GM12878 (cell line): Measurements from ENCODE around the gene KCNQ1OT1. TPM values are rescaled to one million over a fixed set of nuclear protein-coding genes. Genes with fewer than 3 reads are reported as not detected.

Source experiments
- ATAC-seq: fragments of 200-7000 bp; cut with Tn5 transposase; 3 replicates; pipeline ENCODE4 v1.9.1; 2020; ENCODE audit warnings: mild to moderate bottlenecking, moderate library complexity
- BruUV-seq: library from RNA; stranded (reverse); fragments of 400-500 nt; replicated peaks from 2 replicates; lab custom pipeline; 2021; lab: Mats Ljungman, UMichigan
- CTCF ChIA-PET: fragments of 300-600 bp; sonication (Branson Sonifier 250); formaldehyde crosslinking; extraction: SDS; loops from one replicate; lab custom pipeline; 2021; ENCODE audit warnings: inconsistent platforms; lab: Yijun Ruan, JAX
- POLR2A ChIA-PET: fragments of 350-600 bp; formaldehyde crosslinking; extraction: SDS; loops from one replicate; lab custom pipeline; 2021; ENCODE audit warnings: inconsistent platforms; lab: Charles Lee
- RAD21 ChIA-PET: fragments of 300-600 bp; sonication (Branson Sonifier 250); formaldehyde crosslinking; loops from one replicate; lab custom pipeline; 2023; ENCODE audit warnings: antibody characterized with exemption; ENCODE audit not compliant: unreplicated experiment; lab: Charles Lee
- SMC1A ChIA-PET: fragments of 300-600 bp; sonication (Branson Sonifier 250); formaldehyde crosslinking; loops from one replicate; lab custom pipeline; 2023; ENCODE audit not compliant: unreplicated experiment, uncharacterized antibody; lab: Charles Lee
- DNase-seq: peaks from one replicate; pipeline ENCODE4 v3.0.0-alpha.2; 2011; ENCODE audit warnings: low read depth, low spot score
- FAIRE-seq: peaks from 3 replicates; lab custom pipeline; 2011; peaks lifted over from hg19 to GRCh38; lab: Jason Lieb, UNC
- H2AFZ ChIP-seq: 2 replicates; pipeline ENCODE4 v1.6.0; 2011; ENCODE audit warnings: low read depth, low read length, control low read depth; ENCODE audit not compliant: control insufficient read depth
- H3K27ac ChIP-seq: 2 replicates; pipeline ENCODE4 v1.5.1; 2011; ENCODE audit warnings: control low read depth; ENCODE audit not compliant: control insufficient read depth, insufficient read depth
- H3K27me3 ChIP-seq, 2 experiments: replicated peaks in 1 of 2; 2 replicates each; pipeline versions ENCODE4 v1.6.0 to v1.6.1; 2011; ENCODE audit warnings: low read length in 1 of 2; ENCODE audit not compliant: control insufficient read depth in 2 of 2, insufficient read depth in 2 of 2
- H3K36me3 ChIP-seq, 2 experiments: 2 replicates each; pipeline ENCODE4 v1.5.1; 2011; ENCODE audit warnings: low read length in 1 of 2; ENCODE audit not compliant: control insufficient read depth in 2 of 2, insufficient read depth in 2 of 2
- H3K4me1 ChIP-seq: 2 replicates; pipeline ENCODE4 v1.6.1; 2011; ENCODE audit warnings: mild to moderate bottlenecking, low read length, moderate library complexity, mixed read lengths; ENCODE audit not compliant: control insufficient read depth, insufficient read depth
- H3K4me2 ChIP-seq: 2 replicates; pipeline ENCODE4 v1.6.0; 2011; ENCODE audit warnings: control low read depth; ENCODE audit not compliant: control insufficient read depth, insufficient read depth
- H3K4me3 ChIP-seq: fragments of 200-600 bp; sonication (generic); 2 replicates; pipeline ENCODE4 v1.5.1; 2016
- H3K79me2 ChIP-seq: 2 replicates; pipeline ENCODE4 v1.6.0; 2011; ENCODE audit warnings: low read length; ENCODE audit not compliant: control insufficient read depth, insufficient read depth
- H3K9ac ChIP-seq: 2 replicates; pipeline ENCODE4 v1.8.0; 2011; ENCODE audit warnings: low read length, control low read depth, mixed read lengths; ENCODE audit not compliant: control insufficient read depth, insufficient read depth
- H3K9me3 ChIP-seq: replicated peaks from 3 replicates; pipeline ENCODE4 v1.5.1; 2011; ENCODE audit warnings: mild to moderate bottlenecking, low read length; ENCODE audit not compliant: control insufficient read depth, insufficient read depth
- H4K20me1 ChIP-seq: 2 replicates; pipeline ENCODE4 v1.6.0; 2011; ENCODE audit not compliant: control insufficient read depth, insufficient read depth
- CHD4 ChIP-seq: fragments of 200-600 bp; sonication (generic); IDR thresholded peaks from 2 replicates; pipeline ENCODE4 v1.6.1; 2016; ENCODE audit warnings: mild to moderate bottlenecking
- EED ChIP-seq: sonication (generic); IDR thresholded peaks from 2 replicates; pipeline ENCODE4 v1.6.1; 2016; ENCODE audit warnings: antibody characterized with exemption, low read depth
- NBN ChIP-seq: fragments of 450-650 bp; IDR thresholded peaks from 2 replicates; pipeline ENCODE4 v1.6.1; 2016
- POLR2AphosphoS5 ChIP-seq: IDR thresholded peaks from 2 replicates; pipeline ENCODE4 v1.6.1; 2011; ENCODE audit warnings: mild to moderate bottlenecking, low read length, inconsistent platforms
- SPI1 ChIP-seq: IDR thresholded peaks from 2 replicates; pipeline ENCODE4 v1.6.1; 2011; ENCODE audit warnings: low read depth, mild to moderate bottlenecking, low read length, moderate library complexity, borderline replicate concordance; ENCODE audit not compliant: insufficient read depth
- TCF3 ChIP-seq: IDR thresholded peaks from 2 replicates; pipeline ENCODE4 v1.6.1; 2012; ENCODE audit warnings: low read depth, mild to moderate bottlenecking, low read length, borderline replicate concordance; ENCODE audit not compliant: insufficient read depth
- WGBS: methylation state at CpG from one replicate; pipeline ENCODE4 v1.1.6; 2016; ENCODE audit warnings: low lambda C conversion rate; ENCODE audit not compliant: insufficient replicate concordance, insufficient coverage; ENCODE audit errors: missing lambda C conversion rate; 5-methylcytosine and 5-hydroxymethylcytosine counted together
- in situ Hi-C: fragments of 300-500 bp; cut with MboI; formaldehyde crosslinking; loops from 9 replicates; pipeline ENCODE4 v1.14.3; 2018; ENCODE audit warnings: mixed read lengths
- intact Hi-C: fragments of 100-400 bp; cut with micrococcal nuclease; formaldehyde crosslinking; loops from one replicate; pipeline ENCODE4 v1.14.2; 2022; ENCODE audit not compliant: unreplicated experiment
- polyA plus RNA-seq, 11 experiments: library from polyadenylated mRNA; depleted of rRNA in 4 of 11; unstranded in 6 of 11; stranded (reverse) in 5 of 11; fragments of >200 nt; fragmentation: Nextera tagmentation in 4 of 11; fragmentation: Illumina TruSeq in 1 of 11; extraction: Ambion mirVana in 4 of 11; extraction: Trizol in 1 of 11; gene quantifications; 1 replicate in 1 of 11; 2 replicates in 10 of 11; pipeline versions ENCODE4 v1.2.1 to v1.2.3, GENCODE V29; 2011 to 2016; ENCODE audit warnings: inconsistent platforms in 2 of 11, missing spikeins in 2 of 11, low read depth in 1 of 11
- total RNA-seq, 4 experiments: library from RNA; depleted of rRNA in 3 of 4; stranded (reverse); fragments of >200 nt in 3 of 4; fragmentation: Illumina TruSeq in 1 of 4; extraction: Trizol in 1 of 4; gene quantifications; 2 replicates each; pipeline versions ENCODE4 v1.2.1 to v1.2.3, GENCODE V29; 2013 to 2021
- TF ChIP-seq, protein P1 (sequence below): fragments of 450-650 bp; IDR thresholded peaks from 2 replicates; pipeline ENCODE4 v1.6.1; 2017; ENCODE audit warnings: low read depth, mild to moderate bottlenecking, moderate library complexity
- TF ChIP-seq, protein P2 (sequence below): IDR thresholded peaks from 2 replicates; pipeline ENCODE4 v1.6.1; 2011; ENCODE audit warnings: borderline replicate concordance, low read depth, mild to moderate bottlenecking, moderate library complexity, mixed read lengths, low read length; ENCODE audit not compliant: insufficient read depth; ENCODE audit errors: extremely low read length
- TF ChIP-seq, protein P3 (sequence below): fragments of 450-650 bp; formaldehyde crosslinking; IDR thresholded peaks from 2 replicates; pipeline ENCODE4 v1.4.0; 2022; ENCODE audit warnings: mild to moderate bottlenecking, moderate library complexity

KCNQ1OT1 gene
- total and polyA plus RNA-seq, 10 of the 15 experiments (the other 5 are each of a cell fraction or from before 2014, with no cell fraction given), result 0.02 to 1.6 (median 0.41) TPM

DNA sequence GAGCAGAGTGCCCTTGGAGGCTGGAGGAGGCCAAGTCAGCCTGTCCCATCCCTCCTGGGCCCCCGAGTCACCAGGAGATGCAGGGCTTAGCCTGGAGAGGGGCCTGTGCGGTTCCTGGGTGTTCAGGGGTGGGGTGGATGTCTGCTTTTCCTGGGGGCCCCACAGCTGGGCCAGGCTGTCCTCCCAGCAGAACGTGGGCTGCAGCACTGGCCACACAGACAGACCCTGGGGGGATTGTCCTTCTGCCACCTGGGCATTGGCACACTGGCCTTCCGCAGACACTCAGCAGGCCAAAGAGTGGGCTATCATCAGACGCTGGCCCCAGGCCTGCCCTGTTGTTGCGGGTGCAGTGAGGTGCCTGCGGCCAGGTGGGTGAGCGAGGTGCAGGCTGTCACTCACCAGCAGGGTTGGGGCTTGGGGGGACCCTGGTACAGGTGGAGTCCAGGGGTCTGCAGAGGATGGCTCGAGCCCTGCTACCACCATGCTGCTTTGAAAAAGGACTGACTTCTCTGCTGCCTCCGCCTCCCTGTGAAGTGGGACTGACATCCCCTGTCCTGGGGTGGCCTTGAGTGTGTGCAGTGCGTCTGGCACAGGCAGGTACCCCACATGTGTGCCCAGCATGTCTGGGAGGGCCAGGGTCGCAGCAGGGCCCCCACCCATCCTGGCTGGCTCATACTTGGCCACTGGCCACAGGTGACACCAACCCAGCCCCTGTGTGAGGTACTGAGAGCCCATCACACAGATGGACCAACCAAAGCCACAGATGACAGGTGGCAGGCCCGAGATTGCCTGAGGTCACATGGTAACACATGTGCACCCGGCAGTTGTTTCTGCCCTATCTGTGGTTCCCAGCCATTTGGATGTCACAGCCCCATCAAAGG lies 39.0 kb upstream of the KCNQ1OT1 start:
- Histone ChIP-seq H3K4me2 (no peak overlapping the region), H2AFZ (no peak overlapping the region), H3K27me3 (no peaks in the 10 kb centered on the region), H3K9ac (no peak overlapping the region), H3K4me1 (no peaks in the 10 kb centered on the region), H3K4me3 (no peak overlapping the region), H3K36me3 (no peaks in the 10 kb centered on the region), H3K79me2 (no peaks in the 10 kb centered on the region), H3K27ac (no peak overlapping the region), H3K9me3 (no peaks in the 10 kb centered on the region), H4K20me1 (no peaks in the 10 kb centered on the region)
- intact Hi-C loops, result no loop called here
- TF ChIP-seq POLR2AphosphoS5 (no peak), EED (no peak), CHD4 (no peak), TCF3 (no peak), NBN (no peak), SPI1 (no peak)
- TF ChIP-seq, protein P1, sequence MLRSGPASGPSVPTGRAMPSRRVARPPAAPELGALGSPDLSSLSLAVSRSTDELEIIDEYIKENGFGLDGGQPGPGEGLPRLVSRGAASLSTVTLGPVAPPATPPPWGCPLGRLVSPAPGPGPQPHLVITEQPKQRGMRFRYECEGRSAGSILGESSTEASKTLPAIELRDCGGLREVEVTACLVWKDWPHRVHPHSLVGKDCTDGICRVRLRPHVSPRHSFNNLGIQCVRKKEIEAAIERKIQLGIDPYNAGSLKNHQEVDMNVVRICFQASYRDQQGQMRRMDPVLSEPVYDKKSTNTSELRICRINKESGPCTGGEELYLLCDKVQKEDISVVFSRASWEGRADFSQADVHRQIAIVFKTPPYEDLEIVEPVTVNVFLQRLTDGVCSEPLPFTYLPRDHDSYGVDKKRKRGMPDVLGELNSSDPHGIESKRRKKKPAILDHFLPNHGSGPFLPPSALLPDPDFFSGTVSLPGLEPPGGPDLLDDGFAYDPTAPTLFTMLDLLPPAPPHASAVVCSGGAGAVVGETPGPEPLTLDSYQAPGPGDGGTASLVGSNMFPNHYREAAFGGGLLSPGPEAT, result no peak
- TF ChIP-seq, protein P2, sequence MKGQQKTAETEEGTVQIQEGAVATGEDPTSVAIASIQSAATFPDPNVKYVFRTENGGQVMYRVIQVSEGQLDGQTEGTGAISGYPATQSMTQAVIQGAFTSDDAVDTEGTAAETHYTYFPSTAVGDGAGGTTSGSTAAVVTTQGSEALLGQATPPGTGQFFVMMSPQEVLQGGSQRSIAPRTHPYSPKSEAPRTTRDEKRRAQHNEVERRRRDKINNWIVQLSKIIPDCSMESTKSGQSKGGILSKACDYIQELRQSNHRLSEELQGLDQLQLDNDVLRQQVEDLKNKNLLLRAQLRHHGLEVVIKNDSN, result no peak
- TF ChIP-seq, protein P3, sequence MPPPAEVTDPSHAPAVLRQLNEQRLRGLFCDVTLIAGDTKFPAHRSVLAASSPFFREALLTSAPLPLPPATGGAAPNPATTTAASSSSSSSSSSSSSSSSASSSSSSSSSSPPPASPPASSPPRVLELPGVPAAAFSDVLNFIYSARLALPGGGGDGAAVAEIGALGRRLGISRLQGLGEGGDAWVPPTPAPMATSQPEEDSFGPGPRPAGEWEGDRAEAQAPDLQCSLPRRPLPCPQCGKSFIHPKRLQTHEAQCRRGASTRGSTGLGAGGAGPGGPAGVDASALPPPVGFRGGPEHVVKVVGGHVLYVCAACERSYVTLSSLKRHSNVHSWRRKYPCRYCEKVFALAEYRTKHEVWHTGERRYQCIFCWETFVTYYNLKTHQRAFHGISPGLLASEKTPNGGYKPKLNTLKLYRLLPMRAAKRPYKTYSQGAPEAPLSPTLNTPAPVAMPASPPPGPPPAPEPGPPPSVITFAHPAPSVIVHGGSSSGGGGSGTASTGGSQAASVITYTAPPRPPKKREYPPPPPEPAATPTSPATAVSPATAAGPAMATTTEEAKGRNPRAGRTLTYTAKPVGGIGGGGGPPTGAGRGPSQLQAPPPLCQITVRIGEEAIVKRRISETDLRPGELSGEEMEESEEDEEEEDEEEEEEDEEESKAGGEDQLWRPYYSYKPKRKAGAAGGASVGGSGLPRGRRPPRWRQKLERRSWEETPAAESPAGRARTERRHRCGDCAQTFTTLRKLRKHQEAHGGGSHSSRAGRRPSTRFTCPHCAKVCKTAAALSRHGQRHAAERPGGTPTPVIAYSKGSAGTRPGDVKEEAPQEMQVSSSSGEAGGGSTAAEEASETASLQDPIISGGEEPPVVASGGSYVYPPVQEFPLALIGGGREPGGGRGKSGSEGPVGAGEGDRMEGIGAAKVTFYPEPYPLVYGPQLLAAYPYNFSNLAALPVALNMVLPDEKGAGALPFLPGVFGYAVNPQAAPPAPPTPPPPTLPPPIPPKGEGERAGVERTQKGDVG (CRISPR knock-in tag), result no peak
- ChIA-PET POLR2A (no interaction called here), CTCF (no interaction called here), SMC1A (no interaction called here), RAD21 (no interaction called here)
- no peak for FAIRE-seq
- BruUV-seq, result no TSS peak
- in situ Hi-C loops, result no loop called here
- no peak for ATAC-seq
- no peak for DNase-seq
- WGBS, result 30% methylated on average over 14 of the region's 14 CpGs
